Hepatocyte (in vitro differentiated cells): ENCODE data around the gene PTPN4. TPM values are rescaled to one million over a fixed set of nuclear protein-coding genes. Genes with fewer than 3 reads are reported as not detected.

ENCODE experiments used
- DNase-seq: peaks from one replicate; pipeline ENCODE4 v3.0.0-alpha.2; 2016; ENCODE audit warnings: low spot score
- H2AFZ ChIP-seq: fragments of 200-600 bp; sonication (generic); 2 replicates; pipeline ENCODE4 v1.6.0; 2016; ENCODE audit warnings: antibody characterized with exemption, mild to moderate bottlenecking
- H3K27ac ChIP-seq: fragments of 200-600 bp; sonication (generic); 2 replicates; pipeline ENCODE4 v1.5.1; 2016; ENCODE audit warnings: mild to moderate bottlenecking
- H3K27me3 ChIP-seq: fragments of 200-600 bp; sonication (generic); 2 replicates; pipeline ENCODE4 v1.6.1; 2016
- H3K36me3 ChIP-seq: fragments of 200-600 bp; sonication (generic); replicated peaks from 2 replicates; pipeline ENCODE4 v1.5.1; 2016; ENCODE audit warnings: low read depth; ENCODE audit not compliant: insufficient read depth
- H3K4me1 ChIP-seq: fragments of 200-600 bp; sonication (generic); 2 replicates; pipeline ENCODE4 v1.5.1; 2016; ENCODE audit warnings: mild to moderate bottlenecking, moderate library complexity; ENCODE audit not compliant: insufficient read depth
- H3K4me2 ChIP-seq: fragments of 200-600 bp; sonication (generic); 2 replicates; pipeline ENCODE4 v1.6.0; 2016
- H3K4me3 ChIP-seq: fragments of 200-600 bp; sonication (generic); 2 replicates; pipeline ENCODE4 v1.5.1; 2016; ENCODE audit warnings: mild to moderate bottlenecking
- H3K79me2 ChIP-seq: fragments of 200-600 bp; sonication (generic); 2 replicates; pipeline ENCODE4 v1.6.0; 2017; ENCODE audit warnings: mild to moderate bottlenecking
- H3K9me2 ChIP-seq: fragments of 200-600 bp; sonication (generic); replicated peaks from 2 replicates; pipeline ENCODE4 v1.6.0; 2017; ENCODE audit warnings: mild to moderate bottlenecking; ENCODE audit not compliant: insufficient read depth
- H3K9me3 ChIP-seq: fragments of 200-600 bp; sonication (generic); 2 replicates; pipeline ENCODE4 v1.5.1; 2016; ENCODE audit warnings: low read depth, mild to moderate bottlenecking
- H4K20me1 ChIP-seq: fragments of 200-600 bp; sonication (generic); 2 replicates; pipeline ENCODE4 v1.6.0; 2016; ENCODE audit warnings: mild to moderate bottlenecking; ENCODE audit not compliant: insufficient read depth, poor library complexity, severe bottlenecking
- CTCF ChIP-seq: fragments of 200-600 bp; sonication (generic); IDR thresholded peaks from 2 replicates; pipeline ENCODE4 v1.5.1; 2016; ENCODE audit warnings: antibody characterized with exemption, mild to moderate bottlenecking; ENCODE audit not compliant: poor library complexity
- EZH2 ChIP-seq: fragments of 200-600 bp; sonication (generic); IDR thresholded peaks from 2 replicates; pipeline ENCODE4 v1.6.1; 2016; ENCODE audit warnings: antibody characterized with exemption, mild to moderate bottlenecking, borderline replicate concordance
- EZH2phosphoT487 ChIP-seq: fragments of 200-600 bp; sonication (generic); IDR thresholded peaks from one replicate; pipeline ENCODE4 v1.6.1; 2018; ENCODE audit warnings: antibody characterized with exemption, mild to moderate bottlenecking, low read depth, moderate library complexity; ENCODE audit not compliant: unreplicated experiment, severe bottlenecking
- whole genome bisulfite sequencing: methylation state at CpG from one replicate; pipeline ENCODE4 v1.1.6; 2016; ENCODE audit warnings: low lambda C conversion rate; ENCODE audit errors: missing lambda C conversion rate; 5-methylcytosine and 5-hydroxymethylcytosine counted together
- polyA plus RNA-seq: library from polyadenylated mRNA; unstranded; fragments of >200 nt; fragmentation: Nextera tagmentation; extraction: Ambion mirVana; gene quantifications from 2 replicates; pipeline ENCODE4 v1.2.1, GENCODE V29; 2016
- total RNA-seq: library from RNA; depleted of rRNA; stranded (reverse); fragments of >200 nt; gene quantifications from 2 replicates; pipeline ENCODE4 v1.2.3, GENCODE V29; 2014

PTPN4 gene
- total and polyA plus RNA-seq, 2 experiments from 2014 or later, result 9.2 to 15.5 TPM

GRCh38 chr2:120026890-120027289, 267.2 kb downstream of the PTPN4 start:
- no peaks in the 10 kb centered on the region for H3K27me3 ChIP-seq
- no peak overlapping the region for H2AFZ ChIP-seq
- no peaks in the 10 kb centered on the region for H3K9me2 ChIP-seq
- no peaks in the 10 kb centered on the region for H3K4me1 ChIP-seq
- peaks cover 15% of the 10 kb centered on the region for H3K9me3 ChIP-seq
- H3K36me3 ChIP-seq, result peaks cover 5% of the 10 kb centered on the region
- no peak for TF ChIP-seq EZH2phosphoT487
- no peak for TF ChIP-seq CTCF
- no peak for TF ChIP-seq EZH2
- peaks cover 11% of the 10 kb centered on the region for H4K20me1 ChIP-seq
- H3K4me3 ChIP-seq, result no peak overlapping the region
- H3K27ac ChIP-seq, result no peak overlapping the region
- H3K79me2 ChIP-seq, result peaks cover 98% of the 10 kb centered on the region
- WGBS, result 100% methylated on average over 2 of the region's 2 CpGs
- DNase-seq, result no peak
- no peak overlapping the region for H3K4me2 ChIP-seq

DNA sequence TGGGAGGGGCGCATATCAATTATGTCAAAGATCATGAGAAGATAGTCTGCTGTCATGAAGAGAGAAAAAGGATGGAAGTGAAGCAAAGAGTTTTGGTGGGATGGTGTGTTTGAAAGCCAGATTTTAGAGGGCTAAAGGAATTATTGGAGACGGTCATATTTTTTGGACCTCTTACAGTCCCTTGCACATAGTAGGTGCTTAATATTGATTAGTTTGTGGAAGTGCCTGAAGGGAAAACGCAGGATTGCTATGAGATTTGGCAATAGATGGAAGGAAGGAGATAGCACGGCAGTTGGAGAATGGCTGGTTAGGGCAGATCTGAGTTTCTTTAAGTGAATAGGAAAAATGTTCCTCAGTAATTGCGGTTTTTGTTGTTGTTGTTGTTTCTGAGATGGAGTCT, 269.1 kb downstream of the PTPN4 start:
- H3K27me3 ChIP-seq, result no peaks in the 10 kb centered on the region
- peaks cover 7% of the 10 kb centered on the region for H3K9me3 ChIP-seq
- H3K36me3 ChIP-seq, result peaks cover 5% of the 10 kb centered on the region
- WGBS, result 95% methylated on average over 5 of the region's 5 CpGs
- H3K79me2 ChIP-seq, result peaks cover 100% of the 10 kb centered on the region
- no peaks in the 10 kb centered on the region for H3K9me2 ChIP-seq
- peaks cover 20% of the 10 kb centered on the region for H4K20me1 ChIP-seq
- no peaks in the 10 kb centered on the region for H3K4me1 ChIP-seq
- H2AFZ ChIP-seq, result no peak overlapping the region
- no peak overlapping the region for H3K4me2 ChIP-seq
- no peak overlapping the region for H3K4me3 ChIP-seq
- no peak for TF ChIP-seq CTCF
- TF ChIP-seq EZH2, result no peak
- TF ChIP-seq EZH2phosphoT487, result no peak
- H3K27ac ChIP-seq, result no peak overlapping the region
- no peak for DNase-seq

GRCh38 chr2:120029672-120030640, 270.2 kb downstream of the PTPN4 start:
- no peak for DNase-seq
- Histone ChIP-seq H3K36me3 (peaks cover 5% of the 10 kb centered on the region), H3K4me3 (no peak overlapping the region), H3K27ac (no peak overlapping the region), H3K27me3 (no peaks in the 10 kb centered on the region), H3K4me2 (no peak overlapping the region), H2AFZ (no peak overlapping the region), H4K20me1 (peaks cover 25% of the 10 kb centered on the region), H3K9me2 (no peaks in the 10 kb centered on the region), H3K79me2 (peaks cover 100% of the 10 kb centered on the region), H3K9me3 (peaks cover 7% of the 10 kb centered on the region), H3K4me1 (no peaks in the 10 kb centered on the region)
- WGBS, result 73% methylated on average over 15 of the region's 15 CpGs
- TF ChIP-seq CTCF (no peak), EZH2phosphoT487 (no peak), EZH2 (no peak)
